Measurements from ENCODE around the gene LCAT.

GRCh38 chr16:67919622-67920221 lies 24.2 kb downstream of the LCAT start:
- TF ChIP-seq CTCF (IDR thresholded peaks at IDR 0.05) (peak in 1 of 3 experiments; percentile 6), POLR2AphosphoS5 (IDR thresholded peaks at IDR 0.05) (peak; percentile 28 to 30), EP300 (IDR thresholded peaks at IDR 0.05) (no peak)

All from esophagus muscularis mucosa (tissue), 4 donors.